Renal cortical epithelial cell (primary cell): ENCODE results near the gene FOXP1. TPM values are rescaled to one million over a fixed set of nuclear protein-coding genes. Genes with fewer than 3 reads are reported as not detected.

Experiments used
- DNase-seq: peaks from one replicate; pipeline ENCODE4 v3.0.0-alpha.2; 2011; ENCODE audit warnings: low read depth
- total RNA-seq: library from RNA; depleted of rRNA; stranded (reverse); fragments of >200 nt; gene quantifications from 2 replicates; pipeline ENCODE4 v1.2.3, GENCODE V29; 2014

Gene FOXP1
- total RNA-seq, 1 donor from 2014 or later, result 56.5 TPM

DNA sequence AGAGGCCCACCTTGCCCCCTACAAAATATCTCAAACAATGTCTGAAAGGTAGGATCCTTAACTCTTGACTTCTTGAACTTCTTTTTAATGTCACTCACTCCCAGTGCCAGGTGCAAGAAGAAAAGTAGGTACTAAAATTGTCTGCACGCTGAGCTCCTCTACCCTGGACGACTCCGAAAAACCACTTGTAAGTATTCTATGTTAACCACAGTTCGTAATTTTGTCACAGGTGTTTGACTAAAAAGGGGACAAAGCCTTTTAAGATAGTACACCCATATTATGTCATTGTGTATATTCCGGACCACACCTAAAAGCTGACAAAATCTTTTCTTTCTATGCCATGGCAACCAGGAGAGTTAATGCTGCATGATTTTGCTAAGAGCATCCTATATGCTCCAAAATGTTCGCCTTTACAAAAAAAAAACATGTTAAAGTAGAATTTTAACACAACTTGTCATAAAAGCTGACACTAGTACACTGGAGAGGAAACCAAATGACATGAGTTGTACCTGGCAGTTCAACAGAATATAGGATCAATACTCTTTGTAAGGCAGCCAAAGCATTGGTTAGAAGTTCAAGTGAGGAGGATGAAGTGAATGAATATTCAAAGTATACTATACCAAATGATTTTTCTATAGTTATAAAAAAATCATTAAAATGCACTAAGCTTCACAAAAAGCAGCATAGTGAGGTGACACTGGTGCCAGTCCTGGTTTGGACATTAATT is 210.5 kb downstream of the FOXP1 start:
- no peak for DNase-seq

DNA sequence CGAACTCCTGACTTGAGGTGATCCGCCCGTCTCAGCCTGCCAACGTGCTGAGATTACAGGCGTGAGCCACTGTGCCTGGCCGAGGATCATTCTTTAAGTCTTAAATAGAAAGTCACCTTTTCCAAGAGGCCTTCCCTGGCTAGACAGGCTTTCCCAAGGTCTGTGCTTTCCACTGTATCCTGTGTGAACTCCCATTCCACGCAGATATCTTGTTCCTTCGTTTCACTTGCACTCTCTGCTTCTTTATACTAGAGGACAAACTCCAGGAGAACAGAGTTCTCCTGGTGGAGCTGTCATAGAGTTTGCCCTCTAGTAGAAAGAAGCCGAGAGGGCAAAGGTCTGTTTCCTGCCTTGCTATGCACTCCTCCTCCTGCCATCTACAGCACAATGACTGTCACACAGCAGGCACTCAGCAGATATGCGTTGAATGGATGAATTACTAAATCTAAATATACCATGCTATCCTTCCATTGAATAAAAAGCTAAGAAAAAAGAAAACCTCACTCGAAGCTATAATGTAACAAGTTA is 211.2 kb downstream of the FOXP1 start:
- no peak for DNase-seq

DNA sequence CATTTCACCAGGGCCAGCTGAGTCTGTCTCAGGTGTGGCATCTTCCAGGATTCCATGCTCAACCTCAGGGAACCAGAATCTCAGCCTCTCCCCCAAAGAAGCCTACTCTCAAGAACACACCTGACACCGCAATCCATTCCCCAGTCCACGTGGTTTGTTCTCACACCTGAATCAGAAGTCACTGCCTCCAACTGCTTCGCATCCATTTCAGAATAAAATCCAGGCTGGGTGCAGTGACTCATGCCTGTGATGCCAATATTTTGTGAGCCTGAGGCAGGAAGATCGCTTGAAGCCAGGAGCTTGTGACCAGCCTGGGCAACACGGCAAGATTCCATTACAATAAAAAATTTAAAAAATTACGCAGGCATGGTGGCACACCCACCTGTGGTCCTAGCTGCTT is 212.2 kb downstream of the FOXP1 start:
- no peak for DNase-seq

DNA sequence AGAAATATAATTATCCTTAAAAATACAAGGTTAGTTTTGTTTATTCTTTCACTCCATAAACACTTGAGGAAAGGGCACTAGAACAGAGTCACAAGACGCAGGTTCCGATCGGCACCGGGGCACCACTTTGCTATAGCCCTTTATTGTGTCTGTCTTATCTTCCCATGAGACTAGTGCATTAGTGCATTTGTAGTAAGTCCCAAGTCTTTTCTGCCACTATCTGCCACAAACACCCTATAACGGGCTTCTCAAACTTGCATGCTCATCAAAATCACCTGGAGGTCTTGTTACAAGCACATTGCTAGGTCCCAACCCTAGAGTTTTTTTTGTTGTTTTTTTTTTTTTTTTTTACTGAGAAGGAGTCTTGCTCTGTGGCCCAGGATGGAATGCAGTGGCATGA is 213.1 kb downstream of the FOXP1 start:
- no peak for DNase-seq

DNA sequence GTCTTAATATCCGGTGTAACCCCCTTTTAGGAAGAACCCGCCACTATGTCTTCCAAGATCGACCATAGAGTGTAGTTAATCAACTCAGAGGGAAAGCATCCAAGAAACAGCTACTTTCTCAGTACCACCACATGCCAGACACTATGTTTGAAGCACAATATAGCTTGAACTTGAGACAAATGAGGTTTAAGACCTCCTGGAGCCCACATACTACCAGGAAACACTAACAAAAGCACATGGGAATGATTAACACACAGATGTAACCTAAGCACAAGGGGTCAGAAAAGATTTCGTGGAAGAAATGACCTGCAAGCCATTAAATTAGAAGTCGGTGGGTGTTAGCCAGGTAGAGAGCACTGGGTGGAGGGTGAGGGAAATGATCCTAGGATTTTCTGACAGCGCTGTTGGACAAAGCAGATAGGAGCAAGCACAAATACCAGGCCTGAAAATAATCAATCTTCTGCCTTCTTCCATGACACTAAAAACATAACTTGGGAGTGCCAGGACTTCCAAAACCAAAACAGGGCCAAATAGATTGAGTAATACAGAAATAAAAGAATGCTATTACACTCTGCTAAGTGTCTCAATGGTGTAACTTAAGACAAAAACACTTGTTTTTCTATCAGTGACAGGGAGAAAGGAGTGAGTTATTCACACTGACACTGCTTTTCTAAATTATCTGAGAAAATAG is 213.7 kb downstream of the FOXP1 start:
- DNase-seq, result peak; percentile 83

DNA sequence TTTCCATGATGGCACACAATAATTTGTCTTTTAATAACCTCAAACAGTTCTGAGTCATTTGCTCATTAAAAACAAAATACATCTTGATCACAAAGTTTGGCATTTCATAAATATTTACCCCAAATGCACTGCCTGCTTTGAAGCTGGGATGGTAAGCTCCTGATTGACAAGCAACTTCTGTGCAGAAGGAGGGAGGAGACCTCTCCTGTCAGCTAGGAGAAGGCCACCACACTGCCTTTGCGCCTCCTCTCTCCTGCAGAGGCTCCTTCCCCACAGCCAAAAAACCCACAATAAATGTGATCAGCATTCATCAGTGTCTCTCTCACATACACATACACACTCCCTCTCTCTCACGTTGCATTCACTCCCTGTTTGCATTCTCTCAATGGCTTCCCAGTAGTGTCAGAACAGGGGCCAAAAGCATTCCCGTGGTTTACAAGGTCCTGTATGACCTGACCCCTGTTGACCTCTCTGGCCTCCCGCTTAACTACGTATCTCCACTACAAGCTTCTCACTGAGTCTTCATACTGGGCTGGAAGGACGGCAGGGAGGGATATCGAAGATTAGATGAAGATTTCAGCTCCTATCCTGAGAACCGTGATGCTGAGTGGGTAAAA is 216.4 kb downstream of the FOXP1 start:
- DNase-seq, result no peak

DNA sequence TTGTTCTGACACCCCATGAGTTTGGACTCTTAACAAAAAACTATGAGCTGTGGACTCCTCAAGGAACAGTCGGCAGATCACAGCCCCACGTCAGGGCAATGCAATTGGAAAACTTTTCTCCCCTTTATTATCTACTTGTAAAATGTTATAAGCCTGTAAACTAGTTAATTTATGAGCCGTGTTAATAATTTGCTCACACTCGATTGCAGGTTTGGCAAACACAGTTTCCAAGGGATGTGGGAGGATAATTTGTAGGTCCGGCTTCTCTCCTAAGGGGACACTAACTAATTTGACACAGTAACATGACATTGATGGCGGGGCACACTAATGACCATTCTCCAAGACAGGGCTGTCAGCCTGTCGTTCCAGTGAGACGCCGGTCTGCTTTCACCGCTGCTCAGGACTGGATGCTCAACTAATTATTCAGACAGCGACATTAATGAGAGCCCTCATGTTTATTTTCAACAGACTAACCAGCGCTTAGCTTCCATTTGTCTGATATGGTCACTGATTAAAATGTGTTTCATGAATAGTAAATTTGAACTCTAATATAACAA is 222.1 kb downstream of the FOXP1 start:
- DNase-seq, result peak; percentile 65

DNA sequence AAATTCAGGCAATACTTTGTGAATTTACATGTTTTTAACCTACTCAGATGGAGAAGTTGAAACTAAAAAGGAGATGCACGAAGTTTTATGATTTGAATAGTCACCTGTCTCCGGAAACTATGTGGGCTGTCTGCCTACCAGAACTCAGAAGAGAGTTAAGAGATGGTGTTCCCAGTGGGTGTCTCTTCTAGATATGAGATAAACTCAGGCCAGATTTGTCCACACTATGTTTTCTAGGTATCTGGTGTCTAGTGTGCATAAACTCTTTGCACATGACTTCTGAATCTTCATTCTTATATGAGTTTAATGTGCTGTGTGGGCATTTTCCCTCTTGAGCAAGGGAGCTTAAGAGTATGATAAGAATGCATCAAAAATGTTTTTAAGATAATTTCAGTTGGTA is 222.8 kb downstream of the FOXP1 start:
- DNase-seq, result no peak

DNA sequence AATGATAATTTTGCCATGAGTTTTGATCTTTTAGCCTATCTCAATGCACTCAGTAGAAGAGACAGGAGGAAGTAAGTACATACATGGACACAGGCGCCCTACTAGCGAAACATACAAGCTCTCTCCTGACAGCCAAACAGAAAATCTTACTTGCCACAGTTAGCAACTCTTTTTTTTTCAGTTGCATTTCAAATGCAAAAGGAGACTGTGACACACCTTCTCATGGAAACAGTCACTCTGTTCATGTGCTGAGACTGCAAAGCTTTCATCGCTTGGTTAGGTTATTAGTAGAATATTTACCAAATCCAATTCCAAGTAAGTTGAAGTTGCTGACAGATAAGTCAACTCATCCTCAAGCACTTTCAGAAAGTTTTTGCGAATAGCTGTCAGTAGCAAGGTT is 223.3 kb downstream of the FOXP1 start:
- peak; percentile 83 for DNase-seq

DNA sequence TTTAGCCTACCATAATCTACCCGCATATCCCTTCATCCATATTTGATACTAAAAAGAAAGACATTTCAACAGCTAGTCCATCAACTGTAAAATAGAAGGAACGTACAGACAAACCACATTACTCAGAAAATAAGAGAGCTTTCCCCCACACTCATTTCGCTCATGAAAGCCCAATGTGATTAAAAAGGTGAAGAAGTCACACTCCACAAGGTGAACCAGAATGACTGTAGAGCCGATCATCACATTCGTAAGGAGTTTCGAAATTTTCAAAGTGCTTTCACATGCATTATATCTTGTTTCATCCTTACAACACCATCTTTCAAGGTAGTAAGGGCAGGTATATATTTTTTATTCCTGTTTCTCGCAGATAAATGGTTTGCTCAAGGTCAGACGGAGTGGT is 225.3 kb downstream of the FOXP1 start:
- no peak for DNase-seq

DNA sequence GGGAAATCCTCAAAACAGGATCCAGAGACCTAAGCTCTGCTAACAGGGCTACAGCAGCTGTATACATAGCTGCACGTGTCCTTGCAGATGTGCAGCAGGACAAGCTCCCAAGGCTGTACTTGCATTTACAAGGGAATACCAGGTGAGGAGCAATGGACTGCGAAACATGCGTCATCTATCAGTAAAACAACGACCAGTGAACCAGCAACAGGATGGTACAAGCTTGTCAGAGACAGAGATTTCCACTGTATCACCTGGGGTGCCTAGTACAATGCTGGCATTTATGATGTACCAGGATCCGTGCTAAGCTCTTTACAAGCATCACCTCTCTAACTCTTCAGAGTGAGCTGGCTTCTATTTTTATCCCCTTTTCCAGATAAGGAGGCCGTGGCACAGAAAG is 227.3 kb downstream of the FOXP1 start:
- DNase-seq, result peak; percentile 73

DNA sequence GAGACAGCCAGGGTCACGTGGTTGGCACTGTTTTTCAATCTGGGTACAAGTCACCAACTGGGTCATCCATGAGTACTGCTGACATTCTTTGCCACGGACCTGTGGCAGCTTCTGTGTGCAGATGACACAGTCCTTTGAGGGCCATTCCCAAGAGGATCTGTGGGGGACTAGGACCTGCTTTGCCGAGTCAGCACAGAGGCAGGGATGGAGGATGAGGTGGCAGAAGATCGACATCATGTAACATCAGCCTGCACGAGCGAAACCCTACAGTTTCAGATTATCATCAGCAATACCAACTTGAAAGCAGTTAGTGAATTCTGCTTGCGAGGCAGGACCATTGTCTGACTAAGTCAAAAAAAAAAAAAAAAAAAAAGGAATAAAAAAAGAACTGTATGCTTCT is 227.7 kb downstream of the FOXP1 start:
- no peak for DNase-seq

DNA sequence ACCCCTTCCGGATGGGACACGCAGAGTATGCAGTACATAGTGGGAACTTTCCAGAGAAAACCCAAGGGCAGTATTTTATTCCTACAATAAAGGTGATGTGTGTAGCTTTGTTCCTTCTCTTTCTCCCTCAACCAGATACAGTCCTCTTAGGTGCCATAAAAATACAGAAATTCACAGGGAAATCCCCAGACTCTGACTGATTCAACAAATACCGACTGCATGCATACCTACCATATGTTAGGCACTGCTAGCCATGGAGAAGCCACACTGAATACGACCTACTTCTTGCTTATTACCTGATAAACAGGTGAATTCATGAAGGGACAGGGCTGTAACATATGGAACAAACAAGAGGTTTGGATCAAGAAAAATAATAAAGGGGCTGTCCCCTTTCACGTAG is 228.5 kb downstream of the FOXP1 start:
- no peak for DNase-seq

DNA sequence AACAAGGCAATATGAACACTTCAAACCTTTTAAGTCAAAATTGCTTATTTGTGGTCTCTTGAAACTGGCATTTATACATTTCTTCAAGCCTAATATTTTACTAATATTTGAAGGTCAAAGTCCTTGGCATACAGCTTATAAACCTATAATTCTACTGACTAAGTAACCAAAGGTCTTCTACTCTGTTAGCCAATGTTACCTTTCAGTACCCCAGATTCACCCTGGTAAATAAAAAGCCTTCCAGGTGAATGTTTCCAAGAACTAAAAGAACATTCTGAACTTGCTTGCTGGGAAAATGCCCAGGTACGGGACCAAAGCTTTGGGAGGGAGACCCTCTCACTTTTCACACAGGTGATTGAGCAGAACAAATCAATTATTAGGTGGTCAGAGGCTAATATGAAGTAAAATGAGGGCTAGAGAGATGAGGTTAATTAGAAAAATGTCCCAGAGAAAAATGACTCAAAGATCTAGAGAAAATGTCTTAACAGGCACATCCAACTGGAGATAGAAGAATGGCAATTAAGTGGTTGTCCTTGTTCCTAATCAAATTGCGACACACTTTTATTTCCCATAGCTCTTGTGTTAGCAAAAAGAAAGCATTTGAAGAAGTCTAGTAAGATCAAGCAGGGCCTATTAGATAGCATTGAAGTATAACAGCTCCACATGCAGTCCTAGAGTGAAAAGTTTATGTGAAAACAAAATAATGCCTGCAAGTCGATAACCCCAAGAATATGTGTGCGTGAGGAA is 232.0 kb downstream of the FOXP1 start:
- DNase-seq, result no peak

DNA sequence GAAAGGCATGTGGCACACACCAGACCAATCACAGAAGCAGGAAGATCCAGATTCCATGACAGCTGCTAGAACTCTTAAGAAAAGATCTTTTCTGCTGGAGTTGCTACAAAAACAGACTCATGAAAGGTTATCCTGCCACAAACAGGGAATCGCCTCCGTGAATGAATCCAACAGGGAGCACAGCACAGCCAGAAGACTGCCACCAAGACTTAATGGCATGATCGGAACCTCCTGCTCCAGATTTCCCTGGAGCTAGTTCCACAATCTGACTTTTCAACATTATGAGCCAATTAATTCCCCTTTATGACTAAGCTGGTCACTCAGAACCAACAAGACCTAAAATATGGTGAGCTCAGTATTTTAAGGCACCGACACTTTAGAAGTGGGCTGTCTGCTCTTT is 232.5 kb downstream of the FOXP1 start:
- DNase-seq, result no peak

DNA sequence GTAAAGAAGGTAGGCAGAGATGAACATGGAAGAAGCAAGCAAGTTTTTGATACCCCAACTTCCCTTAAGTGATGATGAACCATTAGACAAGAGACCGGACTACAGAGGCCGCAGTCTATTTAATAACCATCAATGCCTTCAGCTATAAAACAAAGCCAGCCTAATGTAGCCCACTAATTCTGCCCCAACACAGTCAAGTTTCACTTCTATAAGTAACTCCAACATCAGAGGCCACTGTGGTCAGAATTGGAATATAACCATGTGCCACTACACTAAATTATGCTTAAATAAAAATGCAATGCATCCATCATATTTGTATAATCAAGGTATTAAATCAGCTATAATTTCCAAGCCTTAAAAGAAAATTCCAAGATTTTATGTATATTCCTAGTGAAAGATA is 234.7 kb downstream of the FOXP1 start:
- DNase-seq, result no peak

DNA sequence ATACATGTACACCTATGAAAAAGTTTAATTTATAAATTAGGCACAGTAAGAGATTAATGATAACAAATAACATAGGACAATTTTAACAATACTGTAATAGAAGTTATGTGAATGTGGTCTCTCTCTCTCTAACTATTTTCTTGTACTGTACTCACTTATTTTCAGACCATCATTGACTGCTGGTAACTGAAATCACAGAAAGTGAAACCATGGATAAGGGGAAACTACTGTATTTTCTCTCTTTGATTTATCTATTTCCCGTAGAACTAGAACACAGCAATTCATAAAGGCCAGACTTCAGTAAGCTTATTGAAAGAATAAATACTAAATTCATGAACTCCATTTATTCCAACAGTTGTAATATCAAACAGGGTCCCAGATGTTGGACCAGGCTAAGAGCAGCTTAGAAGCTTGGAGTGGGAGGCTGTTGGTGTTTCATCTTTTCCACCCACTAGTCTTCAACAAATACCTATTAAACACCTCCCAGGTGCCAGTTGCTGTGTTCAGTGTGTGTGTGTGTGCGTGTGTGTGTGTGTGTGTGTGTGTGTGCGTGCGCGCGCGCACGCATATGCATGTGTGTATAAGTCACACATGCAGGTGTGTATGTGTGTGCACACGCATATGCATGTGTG is 235.4 kb downstream of the FOXP1 start:
- no peak for DNase-seq

DNA sequence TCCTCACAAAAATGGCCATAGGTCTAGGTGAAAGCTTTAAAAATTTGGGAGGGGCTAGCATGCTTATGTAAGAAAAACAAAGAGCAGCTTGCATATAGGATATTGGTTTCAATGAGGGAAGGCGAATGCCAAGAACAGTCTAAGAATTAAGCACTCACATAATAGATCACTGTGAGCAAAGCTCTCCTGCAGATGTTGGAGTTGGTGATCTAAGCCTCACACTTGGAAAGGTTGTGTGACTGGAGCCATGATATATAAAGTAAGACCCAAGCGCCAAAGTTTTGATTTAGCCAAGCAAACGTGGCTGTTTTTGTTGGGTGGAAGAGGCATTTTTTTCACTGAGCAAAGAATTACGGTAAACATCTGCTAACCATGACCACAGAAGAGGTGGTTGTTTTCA is 237.5 kb downstream of the FOXP1 start:
- no peak for DNase-seq

DNA sequence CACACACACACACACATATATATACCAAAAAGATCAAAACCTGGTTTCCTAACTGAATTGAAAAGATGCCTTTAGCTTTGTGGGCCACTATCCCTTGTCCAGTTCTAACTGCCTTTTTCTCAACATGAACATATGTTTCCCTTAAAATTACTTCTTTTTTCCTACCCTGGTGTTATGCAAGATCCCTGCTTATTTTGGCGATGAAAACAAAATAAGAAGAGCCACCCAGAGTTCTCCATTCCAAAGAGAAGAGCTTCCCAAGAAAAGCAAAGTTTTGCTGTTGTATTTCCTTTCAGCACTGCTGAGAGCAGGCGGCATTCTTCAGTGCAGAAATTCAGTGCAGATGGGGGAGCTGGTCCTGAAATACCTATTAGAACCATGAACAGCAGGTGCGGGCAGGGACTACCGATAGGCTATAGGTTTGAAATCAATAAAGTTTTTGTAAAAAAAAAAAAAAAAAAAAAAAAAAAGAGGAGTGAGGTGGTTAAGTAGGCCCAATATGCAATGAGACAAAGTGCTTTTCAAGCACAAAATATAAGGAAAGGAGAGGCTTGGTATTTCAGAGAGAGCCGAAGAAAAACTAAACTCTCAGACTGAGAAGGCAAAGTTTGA is 238.0 kb downstream of the FOXP1 start:
- no peak for DNase-seq

DNA sequence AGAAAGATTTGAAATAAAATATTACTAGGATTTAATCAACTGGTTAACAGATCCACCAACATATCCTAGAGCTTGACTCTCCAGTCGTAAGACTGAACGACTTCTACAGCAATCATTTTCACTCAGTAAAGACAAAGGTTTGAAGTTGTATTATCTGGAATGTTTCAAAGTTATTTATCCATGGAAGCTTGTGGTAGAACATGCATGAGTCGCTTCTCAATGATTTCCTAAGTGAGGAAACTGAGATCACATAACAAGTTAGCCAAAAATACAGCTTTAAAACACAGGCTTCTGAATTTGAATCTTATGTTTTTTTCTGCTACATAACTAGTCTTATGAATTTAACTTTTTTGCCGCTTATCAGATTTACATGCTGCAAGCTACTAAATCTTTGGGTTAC is 241.8 kb downstream of the FOXP1 start:
- peak; percentile 93 for DNase-seq

DNA sequence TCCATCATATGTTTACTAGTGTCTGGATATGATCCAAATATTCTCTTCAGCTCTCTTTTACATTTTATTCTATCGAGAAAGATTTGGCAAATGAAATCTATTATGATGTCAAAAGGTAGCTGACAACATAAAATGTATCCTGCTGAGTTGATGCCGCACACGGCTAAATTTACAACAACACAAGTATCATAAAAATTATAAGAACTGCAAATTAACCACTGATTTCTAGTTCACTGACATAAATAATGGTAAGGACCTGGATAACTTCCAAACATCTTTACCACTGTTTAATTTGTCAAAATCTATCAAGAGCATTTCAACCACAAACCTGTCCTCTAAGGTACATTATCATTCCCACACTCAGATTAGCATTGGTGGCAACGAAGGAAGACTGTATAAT is 244.5 kb downstream of the FOXP1 start:
- DNase-seq, result no peak
